Peyer's patch (tissue), 4 donors: Measurements from ENCODE around the gene ZNF311. TPM values are rescaled to one million over a fixed set of nuclear protein-coding genes. Genes with fewer than 3 reads are reported as not detected.

Experiments
- DNase-seq, 3 donors: peaks; one replicate each; pipeline ENCODE4 v3.0.0-alpha.2; 2017 to 2019
- H3K27ac ChIP-seq, 4 donors: fragments of 200-600 bp; sonication (generic); one replicate each; pipeline ENCODE4 v1.5.1; 2016 to 2019
- H3K27me3 ChIP-seq, 2 donors: fragments of 200-600 bp; sonication (generic); one replicate each; pipeline ENCODE4 v1.5.1; 2019
- H3K36me3 ChIP-seq, 3 donors: fragments of 200-600 bp; sonication (generic); one replicate each; pipeline ENCODE4 v1.5.1; 2016 to 2019
- H3K4me1 ChIP-seq, 4 donors: fragments of 200-600 bp; sonication (generic); one replicate each; pipeline ENCODE4 v1.5.1; 2016 to 2019
- H3K4me3 ChIP-seq, 4 donors: fragments of 200-600 bp; sonication (generic); 1 replicate in 3 of 4; 2 replicates in 1 of 4; pipeline ENCODE4 v1.5.1; 2016 to 2019; ENCODE audit warnings: mild to moderate bottlenecking in 1 of 4
- H3K9me3 ChIP-seq, 4 donors: fragments of 200-600 bp; sonication (generic); one replicate each; pipeline ENCODE4 v1.5.1; 2016 to 2019; ENCODE audit warnings: mild to moderate bottlenecking in 1 of 4
- CTCF ChIP-seq, 6 experiments: fragments of 450-650 bp in 4 of 6; fragments of 200-600 bp in 2 of 6; sonication (generic) in 1 of 6; IDR thresholded peaks; one replicate each; pipeline ENCODE4 v1.5.1; 2017 to 2019; ENCODE audit warnings: antibody characterized with exemption in 6 of 6, mild to moderate bottlenecking in 3 of 6, moderate library complexity in 1 of 6
- POLR2A ChIP-seq, 2 donors: fragments of 450-650 bp; IDR thresholded peaks; one replicate each; pipeline ENCODE4 v1.5.1; 2017; ENCODE audit warnings: antibody characterized with exemption in 2 of 2, mild to moderate bottlenecking in 2 of 2, moderate library complexity in 2 of 2
- total RNA-seq, 4 donors: library from RNA; depleted of rRNA; stranded (reverse); fragments of >200 nt; gene quantifications; one replicate each; pipeline ENCODE4 v1.1.0, GENCODE V29; 2016

Gene ZNF311
- total RNA-seq, 4 donors from 2014 or later = 1.2 to 1.4 (median 1.3) TPM; not detected in 1

- H3K27me3 ChIP-seq = no peaks in the 10 kb centered on the region
- TF ChIP-seq CTCF (IDR thresholded peaks at IDR 0.05) (no peak), POLR2A (IDR thresholded peaks at IDR 0.05) (no peak)
- peak overlapping the region; percentile 47 to 67 (median 56) for H3K4me3 ChIP-seq
- no peaks in the 10 kb centered on the region for H3K36me3 ChIP-seq
- peak; percentile 49 to 79 (median 61) for DNase-seq
- peak overlapping the region; percentile 52 to 80 (median 65) for H3K27ac ChIP-seq
- peaks cover 0 to 6% (median 0%) of the 10 kb centered on the region in 4 donors for H3K4me1 ChIP-seq
- no peaks in the 10 kb centered on the region for H3K9me3 ChIP-seq
Observed at GRCh38 chr6:28981431-28981832, 23.7 kb downstream of the ZNF311 start.

- no peaks in the 10 kb centered on the region for H3K27me3 ChIP-seq
- H3K9me3 ChIP-seq = no peaks in the 10 kb centered on the region
- TF ChIP-seq CTCF (IDR thresholded peaks at IDR 0.05) (peak in 3 of 6 experiments; percentile 28 to 48 (median 40)), POLR2A (IDR thresholded peaks at IDR 0.05) (peak in 1 of 2 donors; percentile 38)
- H3K27ac ChIP-seq = peak overlapping the region in 3 of 4 donors; percentile 55 to 75 (median 60)
- H3K4me1 ChIP-seq = peaks cover 0 to 6% (median 0%) of the 10 kb centered on the region in 4 donors
- no peaks in the 10 kb centered on the region for H3K36me3 ChIP-seq
- peak in 2 of 3 donors; percentile 44 to 73 for DNase-seq
- peak overlapping the region; percentile 47 to 67 (median 56) for H3K4me3 ChIP-seq
Observed at GRCh38 chr6:28980852-28981430, 24.2 kb downstream of the ZNF311 start.

- no peak for TF ChIP-seq CTCF (IDR thresholded peaks at IDR 0.05)
- no peak for TF ChIP-seq POLR2A (IDR thresholded peaks at IDR 0.05)
- Histone ChIP-seq H3K9me3 (no peaks in the 10 kb centered on the region), H3K27ac (peak overlapping the region in 2 of 4 donors; percentile 60 to 75), H3K4me3 (peak overlapping the region; percentile 47 to 67 (median 56)), H3K27me3 (no peaks in the 10 kb centered on the region), H3K4me1 (peaks cover 0 to 6% (median 0%) of the 10 kb centered on the region in 4 donors), H3K36me3 (no peaks in the 10 kb centered on the region)
- DNase-seq = peak in 1 of 3 donors; percentile 56
Observed at GRCh38 chr6:28980137-28980851, 24.8 kb downstream of the ZNF311 start.

GRCh38 chr6:28979679-28980078, 25.4 kb downstream of the ZNF311 start:
- TF ChIP-seq POLR2A (IDR thresholded peaks at IDR 0.05) (no peak), CTCF (IDR thresholded peaks at IDR 0.05) (no peak)
- Histone ChIP-seq H3K27ac (no peak overlapping the region), H3K4me1 (peaks cover 0 to 6% (median 0%) of the 10 kb centered on the region in 4 donors), H3K36me3 (no peaks in the 10 kb centered on the region), H3K27me3 (no peaks in the 10 kb centered on the region), H3K9me3 (no peaks in the 10 kb centered on the region), H3K4me3 (no peak overlapping the region)
- DNase-seq = no peak

- no peak overlapping the region for H3K27ac ChIP-seq
- peaks cover 0 to 6% (median 0%) of the 10 kb centered on the region in 4 donors for H3K4me1 ChIP-seq
- DNase-seq = no peak
- TF ChIP-seq CTCF (IDR thresholded peaks at IDR 0.05) = no peak
- TF ChIP-seq POLR2A (IDR thresholded peaks at IDR 0.05) = no peak
- H3K36me3 ChIP-seq = no peaks in the 10 kb centered on the region
- H3K4me3 ChIP-seq = no peak overlapping the region
- H3K27me3 ChIP-seq = no peaks in the 10 kb centered on the region
- H3K9me3 ChIP-seq = no peaks in the 10 kb centered on the region
Observed at GRCh38 chr6:28978959-28979561, 26.1 kb downstream of the ZNF311 start.
